ENCODE measurements around the gene ARHGAP11A. TPM values are rescaled to one million over a fixed set of nuclear protein-coding genes. Genes with fewer than 3 reads are reported as not detected.

The ARHGAP11A gene, protein sequence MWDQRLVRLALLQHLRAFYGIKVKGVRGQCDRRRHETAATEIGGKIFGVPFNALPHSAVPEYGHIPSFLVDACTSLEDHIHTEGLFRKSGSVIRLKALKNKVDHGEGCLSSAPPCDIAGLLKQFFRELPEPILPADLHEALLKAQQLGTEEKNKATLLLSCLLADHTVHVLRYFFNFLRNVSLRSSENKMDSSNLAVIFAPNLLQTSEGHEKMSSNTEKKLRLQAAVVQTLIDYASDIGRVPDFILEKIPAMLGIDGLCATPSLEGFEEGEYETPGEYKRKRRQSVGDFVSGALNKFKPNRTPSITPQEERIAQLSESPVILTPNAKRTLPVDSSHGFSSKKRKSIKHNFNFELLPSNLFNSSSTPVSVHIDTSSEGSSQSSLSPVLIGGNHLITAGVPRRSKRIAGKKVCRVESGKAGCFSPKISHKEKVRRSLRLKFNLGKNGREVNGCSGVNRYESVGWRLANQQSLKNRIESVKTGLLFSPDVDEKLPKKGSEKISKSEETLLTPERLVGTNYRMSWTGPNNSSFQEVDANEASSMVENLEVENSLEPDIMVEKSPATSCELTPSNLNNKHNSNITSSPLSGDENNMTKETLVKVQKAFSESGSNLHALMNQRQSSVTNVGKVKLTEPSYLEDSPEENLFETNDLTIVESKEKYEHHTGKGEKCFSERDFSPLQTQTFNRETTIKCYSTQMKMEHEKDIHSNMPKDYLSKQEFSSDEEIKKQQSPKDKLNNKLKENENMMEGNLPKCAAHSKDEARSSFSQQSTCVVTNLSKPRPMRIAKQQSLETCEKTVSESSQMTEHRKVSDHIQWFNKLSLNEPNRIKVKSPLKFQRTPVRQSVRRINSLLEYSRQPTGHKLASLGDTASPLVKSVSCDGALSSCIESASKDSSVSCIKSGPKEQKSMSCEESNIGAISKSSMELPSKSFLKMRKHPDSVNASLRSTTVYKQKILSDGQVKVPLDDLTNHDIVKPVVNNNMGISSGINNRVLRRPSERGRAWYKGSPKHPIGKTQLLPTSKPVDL
- 3.9 and 21.8 TPM in 2 replicates for total RNA-seq

GRCh38 chr15:32615051-32615870 lies at the start of gene ARHGAP11A:
Gene ARHGAP11A, plus strand, starts transcription at chr15:32615504. Its CDS starts 708 bp downstream, at chr15:32616212.

DNA sequence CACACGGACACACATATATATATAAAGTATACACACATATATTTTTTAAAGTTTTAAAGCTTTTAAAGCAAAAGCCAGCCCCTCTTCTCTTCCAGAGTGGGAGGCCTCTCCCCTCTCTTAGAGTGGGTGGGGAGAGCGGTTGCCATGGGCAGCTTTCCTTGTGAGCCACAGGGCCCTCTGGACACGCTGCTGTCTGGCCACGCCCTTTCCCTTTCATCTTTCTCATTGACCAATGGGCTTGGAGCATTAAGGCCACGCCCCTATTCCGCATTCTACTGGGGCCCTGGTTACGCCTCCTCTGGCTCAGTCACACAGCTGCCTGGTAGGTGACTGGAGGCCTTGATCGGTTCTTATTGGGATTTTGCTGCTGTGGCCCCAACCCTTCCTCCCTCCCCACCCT lies 22.2 kb upstream of the ARHGAP11A start, which contains the start of gene GOLGA8N:
GOLGA8N (plus strand) TSS at position 306 of the 400 bp plus-strand sequence.

GRCh38 chr15:32641517-32642059 lies 26.3 kb downstream of the ARHGAP11A start, which contains the start of gene SCG5:
Gene SCG5, plus strand, starts transcription at chr15:32641710. Its CDS starts 1,883 bp downstream, at chr15:32643593.

Other genes with a start within 250 kb of the ARHGAP11A start
- gene GOLGA8K, start 212.2 kb upstream of the ARHGAP11A start, total RNA-seq = 0.30 TPM in 1 of 2 replicates, not detected in the other
- not detected in 2 replicates for gene GOLGA8O, start 159.9 kb upstream of the ARHGAP11A start, total RNA-seq
- gene GOLGA8N, start 22.0 kb upstream of the ARHGAP11A start, total RNA-seq = 3.5 and 4.8 TPM in 2 replicates
- 30.9 TPM in 2 replicates for gene SCG5, start 26.2 kb downstream of the ARHGAP11A start, total RNA-seq
- gene GREM1, start 102.5 kb downstream of the ARHGAP11A start, total RNA-seq = 41.6 and 185 TPM in 2 replicates